GM12874 (cell line): ENCODE measurements around the gene DNASE1.

Source experiments
- CTCF ChIP-seq: IDR thresholded peaks from 2 replicates; pipeline ENCODE4 v1.5.1; 2011; ENCODE audit warnings: low read depth, mild to moderate bottlenecking, control low read depth, low read length, moderate library complexity; ENCODE audit not compliant: insufficient read depth

DNASE1 gene

GRCh38 chr16:3637371-3637923 is 17.0 kb upstream of the DNASE1 start:
- TF ChIP-seq CTCF: no peak

- no peak for TF ChIP-seq CTCF
Measured at GRCh38 chr16:3638916-3639644, 15.4 kb upstream of the DNASE1 start.

- TF ChIP-seq CTCF: no peak
Measured at GRCh38 chr16:3640207-3640606, 14.3 kb upstream of the DNASE1 start.

- TF ChIP-seq CTCF: no peak
Measured at GRCh38 chr16:3640632-3641501, 13.6 kb upstream of the DNASE1 start.

GRCh38 chr16:3641801-3642396 is 12.6 kb upstream of the DNASE1 start:
- TF ChIP-seq CTCF: no peak

- no peak for TF ChIP-seq CTCF
Measured at GRCh38 chr16:3642397-3643094, 11.9 kb upstream of the DNASE1 start.
